Keratinocyte (primary cell): ENCODE measurements around the gene CEP290. TPM values are rescaled to one million over a fixed set of nuclear protein-coding genes. Genes with fewer than 3 reads are reported as not detected.

Experiments
- DNase-seq: peaks from one replicate; pipeline ENCODE4 v3.0.0-alpha.2; 2011; ENCODE audit warnings: low read depth, missing footprints, low spot score
- FAIRE-seq: peaks from 2 replicates; lab custom pipeline; 2011; peaks lifted over from hg19 to GRCh38; lab: Jason Lieb, UNC
- H2AFZ ChIP-seq: 2 replicates; pipeline ENCODE4 v1.6.0; 2012; ENCODE audit warnings: low read length, control low read depth, inconsistent platforms; ENCODE audit not compliant: control insufficient read depth
- H3K27ac ChIP-seq: 2 replicates; pipeline ENCODE4 v1.5.1; 2011; ENCODE audit warnings: low read length; ENCODE audit not compliant: control insufficient read depth, insufficient read depth
- H3K27me3 ChIP-seq: 3 replicates; pipeline ENCODE4 v1.6.0; 2011; ENCODE audit warnings: low read length; ENCODE audit not compliant: control insufficient read depth, insufficient read depth; ENCODE audit errors: extremely low read depth
- H3K36me3 ChIP-seq, 2 experiments: 2 replicates in 1 of 2; 3 replicates in 1 of 2; pipeline ENCODE4 v1.5.1; 2011; ENCODE audit warnings: low read length in 2 of 2, mild to moderate bottlenecking in 1 of 2; ENCODE audit not compliant: control insufficient read depth in 2 of 2, insufficient read depth in 2 of 2; ENCODE audit errors: extremely low read depth in 1 of 2
- H3K4me1 ChIP-seq: 3 replicates; pipeline ENCODE4 v1.5.1; 2011; ENCODE audit warnings: low read length; ENCODE audit not compliant: control insufficient read depth, insufficient read depth; ENCODE audit errors: extremely low read depth
- H3K4me2 ChIP-seq: 3 replicates; pipeline ENCODE4 v1.6.0; 2011; ENCODE audit warnings: low read depth, low read length; ENCODE audit not compliant: control insufficient read depth, insufficient read depth; ENCODE audit errors: extremely low read depth
- H3K4me3 ChIP-seq, 3 experiments: fragments of 200-600 bp in 1 of 3; sonication (generic) in 1 of 3; 2 replicates in 2 of 3; 3 replicates in 1 of 3; pipeline ENCODE4 v1.5.1; 2011 to 2016; ENCODE audit warnings: low read length in 3 of 3, mild to moderate bottlenecking in 3 of 3, control low read depth in 2 of 3, inconsistent platforms in 1 of 3, low read depth in 1 of 3, mixed read lengths in 1 of 3, mixed run types in 1 of 3, moderate library complexity in 1 of 3; ENCODE audit not compliant: control insufficient read depth in 2 of 3, insufficient read depth in 2 of 3; ENCODE audit errors: extremely low read depth in 1 of 3
- H3K79me2 ChIP-seq: 2 replicates; pipeline ENCODE4 v1.6.0; 2012; ENCODE audit warnings: low read length; ENCODE audit not compliant: control insufficient read depth, insufficient read depth
- H3K9ac ChIP-seq: 3 replicates; pipeline ENCODE4 v1.6.0; 2011; ENCODE audit warnings: low read length; ENCODE audit not compliant: control insufficient read depth, insufficient read depth; ENCODE audit errors: extremely low read depth
- H3K9me1 ChIP-seq: 3 replicates; pipeline ENCODE4 v1.6.0; 2011; ENCODE audit warnings: low read length; ENCODE audit not compliant: control insufficient read depth, insufficient read depth; ENCODE audit errors: extremely low read depth
- H3K9me3 ChIP-seq: 2 replicates; pipeline ENCODE4 v1.5.1; 2012; ENCODE audit warnings: low read depth, low read length; ENCODE audit not compliant: control insufficient read depth
- H4K20me1 ChIP-seq: 3 replicates; pipeline ENCODE4 v1.6.0; 2011; ENCODE audit warnings: low read length; ENCODE audit not compliant: control insufficient read depth, insufficient read depth; ENCODE audit errors: extremely low read depth
- EZH2 ChIP-seq: IDR thresholded peaks from one replicate; pipeline ENCODE4 v1.6.1; 2012; ENCODE audit warnings: inconsistent platforms, mild to moderate bottlenecking, low read length, moderate library complexity
- dilution Hi-C: fragments of 300-500 bp; cut with MboI; formaldehyde crosslinking; loops from one replicate; pipeline ENCODE4 v1.7.0; 2020; ENCODE audit warnings: low sequenced_read_pairs; ENCODE audit not compliant: extremely low pct_ligation_motif_present
- polyA plus RNA-seq, 5 experiments: library from polyadenylated mRNA; depleted of rRNA in 3 of 5; stranded (reverse) in 3 of 5; stranded (forward) in 1 of 5; unstranded in 1 of 5; fragments of >200 nt; gene quantifications; 1 replicate in 1 of 5; 2 replicates in 3 of 5; 3 replicates in 1 of 5; pipeline versions ENCODE4 v1.2.1 to v1.2.3, GENCODE V29; 2011 to 2012; ENCODE audit warnings: missing spikeins in 2 of 5, low read depth in 1 of 5, low replicate concordance in 1 of 5
- TF ChIP-seq, protein P1 (sequence below), 3 experiments: IDR thresholded peaks in 1 of 3; conservative IDR thresholded peaks in 1 of 3; optimal IDR thresholded peaks in 1 of 3; 2 replicates in 2 of 3; 3 replicates in 1 of 3; pipeline versions ENCODE3 to v1.5.1; 2011; ENCODE audit warnings: low read length in 3 of 3, mild to moderate bottlenecking in 3 of 3, moderate library complexity in 2 of 3, control low read depth in 1 of 3, inconsistent platforms in 1 of 3; ENCODE audit not compliant: insufficient read depth in 2 of 3; ENCODE audit errors: extremely low read depth in 1 of 3

Gene CEP290
- polyA plus RNA-seq, 1 donor (not counting 4 experiments of a cell fraction or from before 2014, with no cell fraction given), result 5.6 TPM

- H3K36me3 ChIP-seq, result peaks cover 0 to 3% of the 10 kb centered on the region in 2 experiments
- TF ChIP-seq, protein P1, sequence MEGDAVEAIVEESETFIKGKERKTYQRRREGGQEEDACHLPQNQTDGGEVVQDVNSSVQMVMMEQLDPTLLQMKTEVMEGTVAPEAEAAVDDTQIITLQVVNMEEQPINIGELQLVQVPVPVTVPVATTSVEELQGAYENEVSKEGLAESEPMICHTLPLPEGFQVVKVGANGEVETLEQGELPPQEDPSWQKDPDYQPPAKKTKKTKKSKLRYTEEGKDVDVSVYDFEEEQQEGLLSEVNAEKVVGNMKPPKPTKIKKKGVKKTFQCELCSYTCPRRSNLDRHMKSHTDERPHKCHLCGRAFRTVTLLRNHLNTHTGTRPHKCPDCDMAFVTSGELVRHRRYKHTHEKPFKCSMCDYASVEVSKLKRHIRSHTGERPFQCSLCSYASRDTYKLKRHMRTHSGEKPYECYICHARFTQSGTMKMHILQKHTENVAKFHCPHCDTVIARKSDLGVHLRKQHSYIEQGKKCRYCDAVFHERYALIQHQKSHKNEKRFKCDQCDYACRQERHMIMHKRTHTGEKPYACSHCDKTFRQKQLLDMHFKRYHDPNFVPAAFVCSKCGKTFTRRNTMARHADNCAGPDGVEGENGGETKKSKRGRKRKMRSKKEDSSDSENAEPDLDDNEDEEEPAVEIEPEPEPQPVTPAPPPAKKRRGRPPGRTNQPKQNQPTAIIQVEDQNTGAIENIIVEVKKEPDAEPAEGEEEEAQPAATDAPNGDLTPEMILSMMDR (optimal IDR thresholded peaks at IDR 0.05 in 1 of 3, IDR thresholded peaks at IDR 0.05 in 1 of 3, conservative IDR thresholded peaks at IDR 0.05 in 1 of 3; ENCODE audit: extremely low read depth in 1 of 3, insufficient read depth in 2 of 3, low read length in 3 of 3), result no peak
- TF ChIP-seq EZH2, result no peak
- no peak overlapping the region for H3K4me3 ChIP-seq
- no peak overlapping the region for H3K4me2 ChIP-seq
- no peaks in the 10 kb centered on the region for H3K9me1 ChIP-seq
- peaks cover 4% of the 10 kb centered on the region for H3K4me1 ChIP-seq
- no peaks in the 10 kb centered on the region for H4K20me1 ChIP-seq
- no peaks in the 10 kb centered on the region for H3K27me3 ChIP-seq
- H3K79me2 ChIP-seq, result no peaks in the 10 kb centered on the region
- no peak overlapping the region for H3K9ac ChIP-seq
- dilution Hi-C loops, result no loop called here
- FAIRE-seq, result no peak
- H3K9me3 ChIP-seq, result no peaks in the 10 kb centered on the region
- no peak overlapping the region for H2AFZ ChIP-seq
- DNase-seq, result no peak
- H3K27ac ChIP-seq, result no peak overlapping the region
These were observed 79.4 kb downstream of the CEP290 start for GRCh38 chr12:88062474-88062873.

- peaks cover 4% of the 10 kb centered on the region for H3K4me1 ChIP-seq
- no peak overlapping the region for H3K27ac ChIP-seq
- no peak overlapping the region for H3K4me3 ChIP-seq
- no peak for DNase-seq
- no peak for FAIRE-seq
- H2AFZ ChIP-seq, result no peak overlapping the region
- no peak overlapping the region for H3K4me2 ChIP-seq
- no peaks in the 10 kb centered on the region for H3K27me3 ChIP-seq
- H3K36me3 ChIP-seq, result no peaks in the 10 kb centered on the region
- H4K20me1 ChIP-seq, result no peaks in the 10 kb centered on the region
- no peaks in the 10 kb centered on the region for H3K9me1 ChIP-seq
- TF ChIP-seq EZH2, result no peak
- TF ChIP-seq, protein P1 (optimal IDR thresholded peaks at IDR 0.05 in 1 of 3, IDR thresholded peaks at IDR 0.05 in 1 of 3, conservative IDR thresholded peaks at IDR 0.05 in 1 of 3; ENCODE audit: extremely low read depth in 1 of 3, insufficient read depth in 2 of 3, low read length in 3 of 3), result no peak
- no peaks in the 10 kb centered on the region for H3K79me2 ChIP-seq
- no peak overlapping the region for H3K9ac ChIP-seq
- dilution Hi-C loops, result no loop called here
- H3K9me3 ChIP-seq, result no peaks in the 10 kb centered on the region
These were observed 83.2 kb downstream of the CEP290 start for GRCh38 chr12:88058719-88059077.
